Measurements from ENCODE around the gene BGLAP.

DNA sequence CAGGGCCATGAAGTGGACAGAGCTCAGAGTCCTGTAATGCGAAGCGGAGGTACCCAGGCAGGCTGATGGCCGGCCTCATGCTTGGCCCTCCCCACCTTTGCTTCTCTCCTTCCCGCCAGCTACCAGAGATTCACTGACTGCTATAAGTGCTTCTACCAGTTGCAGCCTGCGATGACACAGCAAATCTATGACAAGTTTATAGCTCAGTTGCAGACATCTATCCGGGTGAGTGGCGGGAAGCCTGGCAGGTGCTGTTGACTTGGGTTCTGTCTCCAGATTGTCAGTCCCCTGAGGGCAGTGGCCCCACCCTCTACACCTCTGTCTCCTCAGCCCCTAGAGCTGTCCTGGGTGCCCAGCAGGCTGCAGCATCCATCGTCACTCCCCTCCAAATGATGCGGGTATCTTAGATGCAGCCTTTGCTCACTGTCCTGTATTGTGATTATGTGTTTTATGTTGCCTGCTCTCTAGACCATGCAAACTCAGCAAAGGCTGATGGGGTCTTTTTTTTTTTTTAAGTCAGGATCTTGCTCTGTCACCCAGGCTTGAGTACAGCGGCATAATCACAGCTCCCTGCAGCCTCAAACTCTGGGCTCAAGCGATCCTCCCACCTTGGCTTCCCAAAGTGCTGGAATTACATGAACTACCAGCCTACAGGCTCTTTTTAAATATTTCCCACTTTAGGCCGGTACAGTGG lies 9.6 kb upstream of the BGLAP start:
- TF ChIP-seq CTCF (IDR thresholded peaks at IDR 0.05) (no peak), POLR2A (IDR thresholded peaks at IDR 0.05) (no peak)
